Stimulated activated CD4-positive, alpha-beta T cell treated with anti-CD3 and anti-CD28 coated beads, Interleukin-15, amount 100 ng/mL, for 48 hours (primary cell): ENCODE measurements around the gene TOP2B.
A peak's percentile ranks its signal among the peaks of the same experiment; 100 is the strongest.

Experiments used
- DNase-seq, 2 donors: peaks; one replicate each; pipeline ENCODE4 v3.0.0-alpha.2; 2020; ENCODE audit warnings: low read depth in 2 of 2

TOP2B gene

DNA sequence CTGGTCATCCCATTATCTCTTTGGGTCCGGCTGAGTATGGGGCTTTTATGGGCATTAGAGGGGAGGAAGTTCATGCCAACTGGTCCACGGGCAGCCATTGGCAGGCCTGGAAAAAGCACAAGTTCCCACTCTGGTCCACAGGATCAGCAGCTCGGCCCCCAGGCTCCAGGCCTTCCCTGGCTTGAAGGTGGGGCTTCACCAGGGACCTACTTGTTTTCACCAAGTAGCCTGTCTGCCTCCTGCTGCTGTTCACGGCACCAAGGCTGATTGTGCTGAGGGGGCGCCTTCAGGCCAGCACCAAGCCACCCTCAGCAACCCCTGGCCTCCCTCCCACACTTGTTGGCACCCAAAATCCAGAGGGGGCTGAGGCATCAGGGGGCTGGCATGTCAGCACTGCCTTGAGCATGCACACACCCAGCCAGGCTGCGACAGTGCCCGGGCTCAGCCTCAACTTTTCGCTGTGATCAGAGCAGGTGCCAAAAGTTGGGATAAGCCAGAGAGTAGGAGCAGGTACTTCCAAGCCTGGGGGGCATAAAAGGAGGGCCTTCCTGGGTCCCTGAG lies 9.1 kb upstream of the TOP2B start:
- DNase-seq: no peak

DNA sequence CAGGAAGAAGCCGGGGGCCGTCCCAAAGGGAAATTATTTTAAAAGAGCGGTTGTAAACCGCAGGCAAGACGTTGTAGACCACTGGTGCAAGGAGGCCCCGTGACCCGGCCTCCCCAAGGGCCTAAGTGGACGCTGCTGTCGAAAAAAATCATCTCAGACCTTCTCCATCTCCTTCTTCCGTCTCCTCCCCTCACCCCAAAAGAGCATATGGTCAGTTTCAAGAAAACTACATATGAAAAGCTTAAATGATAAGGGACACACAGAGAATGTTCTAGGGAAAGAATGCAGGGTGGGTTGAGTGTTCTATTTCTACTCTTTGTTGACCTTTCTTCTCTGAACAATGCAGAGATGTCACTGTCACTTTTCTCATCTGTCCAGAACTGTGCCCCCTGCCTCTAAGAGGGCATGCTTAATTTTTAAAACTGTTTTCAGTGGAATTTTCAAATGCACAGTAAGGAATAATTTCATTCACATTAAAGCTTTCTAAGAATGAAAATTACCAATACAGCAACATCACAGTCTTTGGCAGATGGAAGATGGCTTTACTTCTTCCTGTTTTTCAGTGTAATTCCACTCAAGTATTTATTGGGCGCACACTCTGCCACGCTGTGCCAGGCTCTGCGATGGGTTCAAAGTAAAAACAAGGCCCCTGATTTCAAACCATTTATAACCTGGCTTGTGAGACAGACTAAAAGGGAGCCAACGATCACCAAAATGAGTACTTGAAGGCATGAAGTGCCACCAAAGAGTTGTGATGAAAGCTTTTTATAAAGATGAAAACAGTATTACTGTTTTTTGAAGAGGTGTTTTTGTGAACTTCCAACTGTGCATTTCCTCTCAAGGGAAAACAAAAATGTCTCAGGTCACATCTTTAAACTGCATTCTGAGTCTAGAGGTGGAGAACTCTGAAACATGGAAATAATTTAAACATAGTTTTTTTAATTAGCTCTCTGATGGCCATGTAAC lies 891 bp upstream of the TOP2B start:
- no peak for DNase-seq

DNA sequence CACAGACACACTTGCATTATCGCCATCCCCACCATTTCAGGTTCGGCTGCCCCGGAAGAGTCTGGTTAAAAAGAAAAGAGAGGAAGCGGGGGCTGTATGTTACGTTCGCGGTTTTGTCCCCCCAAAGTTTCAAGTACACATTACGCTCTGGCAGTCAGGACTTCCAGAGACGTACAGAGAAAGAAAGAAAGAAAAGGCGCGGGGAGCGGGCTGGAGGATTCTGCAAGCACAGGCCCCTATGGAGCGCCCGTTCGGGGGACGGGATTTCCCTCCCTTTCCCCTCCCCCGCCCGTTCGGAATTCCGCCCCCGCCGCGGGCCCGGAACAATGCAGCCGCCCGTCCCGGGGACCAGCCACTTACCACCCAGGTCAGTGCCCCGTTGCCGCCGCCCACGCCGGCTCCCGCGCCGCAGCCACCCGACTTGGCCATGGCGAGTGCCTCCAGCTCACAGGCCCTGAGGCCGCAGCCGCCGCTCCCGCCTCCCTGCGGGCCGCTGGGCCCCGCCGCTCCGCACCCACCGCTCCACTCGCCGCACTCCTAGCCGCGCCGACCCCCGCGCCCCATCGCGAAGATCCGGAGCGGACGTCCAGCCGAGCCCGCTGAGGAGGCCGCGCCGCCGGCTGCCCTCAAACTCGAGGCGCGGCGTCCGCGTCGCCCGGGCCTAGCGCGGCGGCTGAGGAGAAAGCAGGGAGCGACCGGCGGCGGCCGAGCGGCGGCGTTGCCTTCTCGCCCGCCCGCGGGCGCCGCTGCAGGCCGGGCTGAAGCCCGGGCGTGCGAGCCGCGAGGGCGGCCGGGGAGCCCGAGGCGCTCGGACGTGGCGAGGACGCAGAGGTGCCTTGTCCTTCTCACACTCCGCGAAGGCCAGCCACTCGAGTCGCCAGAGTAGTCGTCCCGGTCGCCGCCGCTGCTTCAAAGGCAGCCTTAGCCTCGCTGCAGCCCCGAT lies 567 bp downstream of the TOP2B start:
- peak; percentile 41 to 52 for DNase-seq

DNA sequence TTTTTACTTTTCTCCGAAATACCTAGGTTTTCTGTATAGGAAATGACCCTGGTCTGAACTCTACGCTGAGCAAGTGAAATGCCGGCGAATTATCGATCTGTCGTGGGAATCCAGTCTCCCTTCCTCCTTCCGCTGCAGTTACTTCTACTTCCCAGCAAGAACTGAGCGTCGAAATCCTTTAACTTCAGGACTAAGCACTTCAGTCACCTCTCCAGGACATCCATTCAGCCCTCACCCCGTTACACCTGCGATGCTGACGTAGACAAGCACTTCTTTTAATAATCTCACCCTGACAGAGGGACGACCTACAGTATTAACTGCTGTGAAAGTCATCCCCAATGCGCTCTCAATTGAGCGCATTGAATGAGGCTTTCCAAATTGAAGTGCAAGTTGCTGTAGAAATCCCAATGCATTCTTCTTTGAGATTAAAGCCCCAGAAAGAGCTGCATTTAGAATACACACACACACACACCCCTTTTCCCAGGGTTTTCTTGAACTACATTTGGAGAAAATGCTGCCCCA lies 1.3 kb downstream of the TOP2B start:
- DNase-seq: no peak

DNA sequence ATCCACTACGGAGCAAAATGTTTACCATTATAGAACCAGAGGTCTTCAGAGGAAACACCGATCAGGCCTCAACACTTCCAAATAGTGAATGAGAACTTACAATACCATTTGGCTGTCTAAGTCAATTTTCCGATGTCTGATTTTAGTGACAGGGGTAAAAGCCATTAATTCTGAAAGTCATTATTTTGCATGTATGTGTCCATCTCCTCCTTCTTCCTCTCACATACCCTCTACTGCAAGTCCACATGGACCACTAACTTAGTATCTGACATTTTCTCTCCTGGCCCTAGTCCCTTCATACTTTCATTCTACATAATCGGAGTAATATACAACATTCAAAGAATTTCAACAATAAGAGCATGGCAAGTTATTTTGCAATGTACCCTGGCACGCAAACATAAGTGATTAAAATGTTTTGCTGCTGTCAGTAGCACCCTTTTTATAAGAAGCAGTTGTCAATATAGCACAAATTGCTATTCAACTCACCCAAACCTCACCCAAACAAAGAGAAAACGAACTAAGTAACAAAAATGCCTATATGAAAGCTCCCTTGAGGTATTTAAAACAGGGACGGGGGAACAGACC lies 1.9 kb downstream of the TOP2B start:
- no peak for DNase-seq

DNA sequence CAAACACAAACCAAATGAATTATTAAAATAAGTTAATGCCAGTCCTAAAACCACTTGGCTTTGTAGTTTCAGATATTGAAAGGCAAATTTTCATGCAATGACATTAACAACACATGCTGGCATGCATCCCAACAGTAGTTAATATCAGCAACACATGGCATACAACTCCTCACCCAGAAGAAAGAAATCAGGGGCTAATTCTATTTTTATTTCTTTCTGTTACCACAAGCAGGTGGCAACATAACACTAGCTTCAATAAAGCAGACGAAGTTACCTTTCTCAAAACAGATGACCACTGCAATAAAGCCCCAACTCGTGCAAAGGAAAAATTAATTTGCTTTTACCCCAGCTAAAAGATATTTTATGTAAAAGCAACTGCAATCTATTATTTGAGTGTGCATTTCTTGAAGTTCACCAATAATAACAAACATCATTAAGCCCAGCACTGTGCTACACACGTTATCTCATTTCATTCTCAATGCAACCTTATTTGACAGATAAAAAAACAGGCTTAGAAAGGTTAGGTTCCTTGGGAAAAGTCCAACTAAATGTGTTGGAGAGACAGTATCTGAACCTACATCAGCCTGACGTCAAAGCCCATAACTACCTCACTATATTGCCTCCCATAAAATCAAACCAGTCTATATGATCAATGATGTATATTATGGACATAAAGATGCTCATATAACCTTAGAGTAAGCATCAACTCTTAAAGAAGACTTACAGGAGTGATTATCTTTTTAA lies 2.8 kb downstream of the TOP2B start:
- no peak for DNase-seq

DNA sequence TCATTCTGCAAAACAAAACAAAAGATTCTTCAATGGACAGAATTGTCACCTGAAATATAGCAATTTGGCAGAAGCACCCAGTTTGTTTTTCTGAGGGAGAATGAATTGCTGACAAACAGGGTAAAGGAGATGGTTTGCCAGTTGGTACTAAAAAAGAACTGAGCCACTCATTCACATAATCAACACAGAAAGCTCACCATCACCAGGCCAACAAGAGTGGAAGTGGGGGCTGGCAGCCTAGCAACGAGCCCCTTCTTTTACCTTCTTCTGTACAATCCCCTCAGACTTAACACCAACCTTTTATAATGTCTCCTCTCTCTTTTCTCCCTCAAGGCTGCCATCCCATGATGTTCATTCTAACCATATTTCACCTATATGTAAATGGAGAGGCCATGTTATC lies 5.9 kb downstream of the TOP2B start:
- DNase-seq: no peak

DNA sequence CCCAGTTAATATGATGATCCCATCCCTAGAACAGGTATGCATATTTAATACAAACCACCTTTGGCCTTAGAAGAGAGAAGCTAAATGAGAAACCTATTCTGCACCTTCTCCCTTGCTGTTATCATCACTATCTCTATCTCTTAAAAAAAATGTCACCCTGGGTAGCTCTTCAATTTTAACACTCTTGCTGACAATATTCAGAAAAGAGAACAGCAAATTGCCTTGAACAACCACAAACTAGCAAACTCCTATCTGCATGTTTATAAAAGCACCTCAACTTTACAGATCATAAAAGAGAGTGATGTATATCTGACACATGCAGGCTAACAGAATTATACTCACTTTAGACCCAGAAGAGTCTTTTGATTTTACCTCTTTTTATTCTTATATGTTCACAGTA lies 7.4 kb downstream of the TOP2B start:
- DNase-seq: no peak

DNA sequence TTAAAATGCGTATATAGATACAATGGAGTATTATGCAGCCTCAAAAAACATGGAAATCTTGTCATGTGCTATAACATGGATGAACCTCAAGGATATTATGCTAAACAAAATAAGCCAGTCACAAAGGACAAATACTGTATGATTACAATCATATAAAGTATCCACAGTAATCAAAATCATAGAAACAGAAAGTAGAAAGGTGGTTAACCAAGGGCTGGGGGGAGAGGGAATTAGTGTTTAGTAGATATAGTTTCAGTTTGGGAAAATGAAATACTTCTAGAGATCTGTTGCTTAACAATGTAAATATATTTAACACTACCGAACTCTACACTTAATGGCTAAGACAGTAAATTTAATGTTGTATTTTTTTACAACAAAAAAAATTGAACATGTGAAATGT lies 9.0 kb downstream of the TOP2B start:
- no peak for DNase-seq

DNA sequence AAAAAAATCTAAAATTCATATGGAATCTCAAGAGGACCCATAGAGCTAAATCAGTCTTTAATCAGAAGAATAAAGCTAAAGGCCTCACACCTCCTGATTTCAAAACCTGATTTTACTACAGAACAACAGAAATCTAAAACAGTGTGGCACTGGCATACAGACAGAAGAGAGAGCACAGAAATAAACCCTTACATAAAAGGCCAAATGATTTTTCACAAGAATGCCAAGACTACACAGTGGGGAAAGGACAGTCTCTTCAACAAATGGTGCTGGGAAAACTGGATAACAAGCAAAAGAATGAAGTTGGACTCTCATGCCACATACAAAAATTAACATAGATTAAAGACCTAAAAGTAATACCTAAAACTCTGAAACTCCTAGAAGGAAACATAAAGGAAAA lies 10.1 kb downstream of the TOP2B start:
- DNase-seq: no peak

DNA sequence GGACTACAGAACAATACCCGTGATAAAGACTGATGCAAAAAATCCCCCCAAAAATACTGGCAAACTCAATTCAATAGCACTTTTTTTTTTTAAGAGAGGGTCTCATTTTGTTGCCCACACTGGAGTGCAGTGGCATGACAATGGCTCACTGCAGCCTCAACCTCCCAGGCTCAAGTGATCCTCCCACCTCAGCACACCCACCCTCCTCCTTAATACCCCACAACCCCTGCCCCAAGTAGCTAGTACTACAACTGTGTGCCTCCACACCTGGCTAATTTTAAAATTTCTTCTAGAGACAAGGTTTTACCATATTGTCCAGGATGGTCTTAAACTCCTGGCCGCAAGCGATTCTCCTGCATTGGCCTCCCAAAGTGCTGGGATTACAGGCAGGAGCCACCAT lies 11.4 kb downstream of the TOP2B start:
- no peak for DNase-seq

DNA sequence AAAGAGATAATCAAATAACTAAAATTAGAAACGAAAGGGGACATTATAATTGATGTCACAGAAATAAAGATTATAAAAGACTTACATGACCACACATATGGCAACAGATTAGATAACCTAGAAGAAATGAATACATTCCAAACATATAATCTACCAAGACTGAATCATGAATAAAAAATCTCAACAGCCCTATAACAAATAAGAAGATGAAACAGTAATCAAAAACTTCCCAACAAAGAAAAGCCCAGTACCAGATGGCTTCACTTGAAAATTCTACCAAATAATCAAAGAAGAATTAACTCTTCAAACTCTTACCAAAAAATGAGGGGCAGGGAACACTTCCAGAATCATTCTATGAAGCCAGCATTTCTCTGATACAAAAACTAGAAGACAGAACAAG lies 11.8 kb downstream of the TOP2B start:
- no peak for DNase-seq

DNA sequence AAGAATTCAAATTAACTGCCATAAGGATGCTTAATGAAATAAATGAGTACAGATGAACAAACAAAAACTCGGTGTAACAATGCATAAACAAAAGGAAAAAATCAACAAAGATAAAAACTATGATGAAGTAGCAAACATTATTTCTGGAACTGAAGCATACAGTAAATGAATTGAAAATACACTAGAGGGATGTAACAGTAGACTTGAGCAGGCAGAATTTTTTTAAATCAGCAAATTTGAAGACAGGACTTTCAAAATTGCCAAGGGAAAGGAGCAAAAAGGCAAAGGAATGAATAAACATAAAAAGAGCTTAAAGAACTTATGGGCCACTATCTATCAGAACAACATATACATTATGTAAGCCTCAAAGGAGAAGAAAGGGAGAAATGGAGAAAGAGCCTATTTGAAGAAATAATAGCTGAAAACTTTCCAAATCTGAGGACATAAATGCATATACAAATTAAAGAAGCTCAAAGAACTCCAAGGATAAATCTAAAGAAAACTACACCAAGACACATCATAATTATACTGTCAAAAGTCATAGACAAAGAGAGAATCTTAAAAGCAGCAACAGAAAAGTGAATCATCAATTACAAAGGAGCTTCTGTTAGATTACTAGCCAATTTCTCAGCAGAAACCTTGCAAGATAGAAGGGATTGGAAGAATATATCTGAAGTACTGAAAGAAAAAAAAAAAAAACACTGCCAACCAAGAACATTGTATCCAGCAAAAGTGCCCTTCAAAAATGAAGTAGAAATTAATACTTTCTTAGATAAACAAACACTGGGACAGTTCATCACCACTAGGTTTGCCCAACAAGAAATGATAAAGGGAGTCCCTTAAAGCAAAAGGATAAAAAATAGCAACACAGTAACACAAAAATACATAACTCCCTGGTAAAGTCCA lies 15.5 kb downstream of the TOP2B start:
- DNase-seq: no peak

DNA sequence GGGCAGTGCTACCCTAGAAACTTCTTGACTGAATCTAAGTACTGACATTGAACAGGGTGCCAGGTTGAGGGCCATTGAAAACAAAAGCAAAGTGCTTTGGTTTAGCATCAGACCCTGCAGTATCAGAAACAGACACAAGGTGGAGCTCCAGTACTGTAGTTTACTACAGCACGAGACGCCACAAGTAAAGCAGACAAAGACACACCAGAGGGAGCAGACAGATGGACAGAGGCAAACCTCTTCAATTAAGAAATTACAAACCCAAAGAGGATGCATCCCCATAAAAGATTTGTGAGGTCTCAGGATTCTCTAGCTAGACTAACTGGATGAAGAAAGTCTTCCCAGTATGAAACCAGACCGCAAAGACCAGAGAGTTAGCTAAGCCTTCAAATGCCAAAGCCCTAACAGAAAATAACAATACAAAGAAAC lies 16.6 kb downstream of the TOP2B start:
- peak; percentile 62 to 81 for DNase-seq

DNA sequence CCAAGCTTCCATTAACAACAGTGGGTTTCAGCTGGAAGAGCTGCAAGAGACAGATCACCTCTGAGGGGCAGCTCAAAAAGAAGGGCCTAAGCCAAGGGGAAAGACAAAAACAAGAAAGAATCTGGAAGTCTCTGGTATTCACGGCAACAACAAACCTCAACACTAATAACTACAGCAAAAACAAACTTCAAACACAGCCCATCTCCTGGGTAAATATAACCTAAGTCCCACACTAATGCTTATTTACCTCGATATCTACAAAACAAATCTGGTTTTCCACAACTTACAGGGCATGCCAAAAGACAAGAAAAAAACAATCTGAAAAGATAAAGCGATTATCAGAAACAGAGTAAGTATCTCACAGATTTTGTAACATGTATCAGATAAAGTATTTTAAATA lies 29.7 kb downstream of the TOP2B start:
- DNase-seq: no peak

DNA sequence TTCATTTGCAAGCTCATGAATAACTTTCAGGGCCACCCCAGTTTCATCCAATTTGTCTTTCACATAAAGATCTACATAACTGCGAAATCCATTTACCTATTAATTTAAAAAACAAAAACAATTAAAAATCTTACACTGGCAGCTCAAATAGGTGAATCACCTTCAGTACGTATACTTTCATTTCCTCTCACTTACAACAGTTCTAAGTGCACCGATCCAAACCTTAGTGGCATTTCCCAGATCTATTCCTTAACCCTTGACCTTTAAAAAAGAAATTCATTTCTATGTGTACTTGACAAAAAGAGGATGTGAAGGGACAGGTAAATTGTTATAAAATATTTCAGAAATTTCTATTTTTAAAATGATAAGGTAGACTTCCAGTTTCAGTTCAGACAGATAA lies 30.8 kb downstream of the TOP2B start:
- DNase-seq: no peak

DNA sequence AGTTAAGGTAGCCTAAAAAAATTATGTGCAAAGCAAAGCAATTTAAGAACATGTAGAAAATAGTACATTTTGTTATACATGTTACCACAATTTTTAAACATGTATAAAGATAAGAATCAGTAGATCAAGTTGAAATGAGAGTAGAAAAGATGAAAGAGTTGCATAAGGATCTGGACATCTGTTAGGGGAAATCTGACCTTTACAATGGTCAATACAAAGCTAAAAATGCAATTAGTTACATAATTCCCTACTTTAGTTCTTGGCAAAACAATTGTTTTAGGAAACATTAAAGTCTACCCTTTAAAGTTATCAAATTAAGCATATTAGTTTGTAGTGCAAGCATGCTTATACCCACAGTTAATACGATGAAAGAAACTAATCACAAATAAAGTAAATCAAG lies 32.7 kb downstream of the TOP2B start:
- DNase-seq: no peak

DNA sequence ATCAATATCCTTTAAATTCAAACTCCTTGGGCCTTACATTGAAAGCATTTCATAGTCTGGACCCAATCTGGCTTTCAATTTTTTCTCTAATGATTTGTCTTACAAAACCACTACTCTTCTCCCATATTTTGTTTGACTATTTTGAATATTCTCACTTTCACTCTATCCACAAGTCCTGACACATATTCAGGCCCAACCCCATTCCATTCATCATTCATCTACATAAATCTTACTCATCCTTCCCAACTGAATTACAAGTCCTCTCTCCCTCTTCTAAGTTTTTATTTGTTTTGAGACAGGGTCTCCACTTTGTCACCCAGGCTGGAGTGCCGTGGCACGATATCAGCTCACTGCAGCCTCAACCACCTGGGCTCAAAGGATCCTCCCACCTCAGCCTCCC lies 43.6 kb downstream of the TOP2B start:
- DNase-seq: no peak

DNA sequence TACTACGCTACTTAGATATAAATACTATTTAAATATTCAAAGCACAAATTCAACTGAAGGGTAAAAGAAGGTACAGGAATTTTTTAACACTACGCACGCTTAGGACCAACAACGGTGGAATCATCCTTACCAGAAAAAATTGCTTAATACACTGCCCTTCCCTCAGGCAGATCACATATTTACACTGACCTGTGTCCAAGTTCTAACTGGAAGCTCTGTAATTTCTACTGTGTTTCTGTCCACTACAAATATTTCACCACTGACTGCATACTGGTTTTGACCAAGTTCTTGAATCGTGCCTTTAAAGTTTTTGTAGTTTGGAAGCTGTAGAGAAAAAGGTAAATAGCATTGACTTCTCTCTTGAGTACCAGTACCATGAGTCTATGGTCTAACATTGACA lies 44.2 kb downstream of the TOP2B start:
- no peak for DNase-seq

DNA sequence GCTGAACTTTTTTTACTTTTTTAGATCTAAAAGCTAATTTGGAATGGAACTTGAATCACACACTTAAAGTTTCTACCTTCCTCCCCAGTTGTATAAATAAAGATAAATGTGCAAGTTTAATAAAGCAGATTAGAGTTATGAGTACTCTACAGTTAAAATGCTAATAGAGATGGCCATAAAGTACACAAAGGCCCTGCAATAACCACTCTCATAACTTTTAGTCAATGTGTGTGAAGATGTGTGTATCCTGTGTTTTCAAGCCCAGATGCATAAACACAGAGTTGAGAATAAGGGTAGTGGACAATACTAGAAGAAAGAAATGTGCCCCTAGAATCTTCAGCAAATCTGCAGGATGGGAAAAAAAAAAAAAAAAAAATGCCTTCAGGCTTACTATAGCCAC lies 45.3 kb downstream of the TOP2B start:
- DNase-seq: no peak
